WTC11 (cell line): ENCODE results near the gene ARPC2. TPM values are rescaled to one million over a fixed set of nuclear protein-coding genes. Genes with fewer than 3 reads are reported as not detected.

Source experiments
- ATAC-seq: fragments of 200-7000 bp; cut with Tn5 transposase; 2 replicates; pipeline ENCODE4 v1.10.0; 2021; ENCODE audit warnings: mild to moderate bottlenecking, moderate library complexity
- CTCF ChIA-PET: fragments of 300-600 bp; sonication (Branson Sonifier 250); formaldehyde crosslinking; loops from one replicate; lab custom pipeline; 2021; ENCODE audit warnings: antibody characterized with exemption; lab: Charles Lee
- POLR2A ChIA-PET: fragments of 350-600 bp; sonication (Branson Sonifier 250); formaldehyde crosslinking; loops from one replicate; lab custom pipeline; 2021; ENCODE audit warnings: antibody characterized with exemption; lab: Charles Lee
- DNase-seq: peaks from one replicate; pipeline ENCODE4 v3.0.0; 2021; ENCODE audit warnings: low spot score
- H3K27ac Mint-ChIP-seq: 2 replicates; pipeline ENCODE4 v1.8.0; 2021; ENCODE audit warnings: mixed read lengths
- H3K27me3 Mint-ChIP-seq: 2 replicates; pipeline ENCODE4 v1.8.0; 2021; ENCODE audit warnings: low read depth, mild to moderate bottlenecking, moderate library complexity, mixed read lengths
- H3K36me3 Mint-ChIP-seq: 2 replicates; pipeline ENCODE4 v1.8.0; 2021; ENCODE audit warnings: mixed read lengths
- H3K4me1 Mint-ChIP-seq: 2 replicates; pipeline ENCODE4 v1.8.0; 2022; ENCODE audit warnings: mixed read lengths
- H3K4me3 Mint-ChIP-seq: 2 replicates; pipeline ENCODE4 v1.8.0; 2021; ENCODE audit warnings: mild to moderate bottlenecking, moderate library complexity, mixed read lengths
- H3K9me3 Mint-ChIP-seq: 2 replicates; pipeline ENCODE4 v1.8.0; 2021; ENCODE audit warnings: mixed read lengths
- AFF4 ChIP-seq: sonication (generic); formaldehyde crosslinking; IDR thresholded peaks from 2 replicates; pipeline ENCODE4 v1.8.1; 2023; ENCODE audit warnings: mild to moderate bottlenecking, missing genetic modification reagents, borderline replicate concordance
- ATF2 ChIP-seq: sonication (generic); formaldehyde crosslinking; IDR thresholded peaks from 2 replicates; pipeline ENCODE4 v1.8.1; 2022; ENCODE audit warnings: low read depth, missing genetic modification reagents, borderline replicate concordance
- CBFB ChIP-seq: sonication (generic); formaldehyde crosslinking; IDR thresholded peaks from 2 replicates; pipeline ENCODE4 v1.8.1; 2022; ENCODE audit warnings: mild to moderate bottlenecking, low read depth, missing genetic modification reagents
- FOXK1 ChIP-seq: sonication (generic); formaldehyde crosslinking; IDR thresholded peaks from 2 replicates; pipeline ENCODE4 v1.8.0; 2022; ENCODE audit warnings: mild to moderate bottlenecking, moderate library complexity, missing genetic modification reagents
- NR3C1 ChIP-seq: sonication (generic); formaldehyde crosslinking; conservative IDR thresholded peaks from 2 replicates; pipeline ENCODE4 v1.8.1; 2023; ENCODE audit warnings: low read depth, mild to moderate bottlenecking, missing genetic modification reagents
- OVOL2 ChIP-seq: fragments of 250-450 bp; sonication (Bioruptor Pico); IDR thresholded peaks from 2 replicates; pipeline ENCODE4 v1.9.0; 2021; ENCODE audit warnings: mild to moderate bottlenecking, borderline replicate concordance
- ZBTB21 ChIP-seq: sonication (generic); formaldehyde crosslinking; IDR thresholded peaks from 2 replicates; pipeline ENCODE4 v1.8.1; 2023; ENCODE audit warnings: mild to moderate bottlenecking, missing genetic modification reagents, borderline replicate concordance
- ZNF138 ChIP-seq: sonication (generic); formaldehyde crosslinking; conservative IDR thresholded peaks from 2 replicates; pipeline ENCODE4 v1.8.1; 2022; ENCODE audit warnings: mild to moderate bottlenecking, moderate library complexity, missing genetic modification reagents
- ZNF532 ChIP-seq: fragments of 250-450 bp; sonication (Bioruptor Pico); IDR thresholded peaks from 2 replicates; pipeline ENCODE4 v1.9.0; 2021; ENCODE audit warnings: mild to moderate bottlenecking, borderline replicate concordance
- total RNA-seq: library from RNA; stranded (reverse); gene quantifications from 3 replicates; pipeline ENCODE4 v1.2.3, GENCODE V29; 2021
- TF ChIP-seq, protein P1 (sequence below): sonication (generic); formaldehyde crosslinking; conservative IDR thresholded peaks from 2 replicates; pipeline ENCODE4 v1.8.1; 2022; ENCODE audit warnings: mild to moderate bottlenecking, missing genetic modification reagents
- TF ChIP-seq, protein P2 (sequence below): sonication (generic); formaldehyde crosslinking; IDR thresholded peaks from 2 replicates; pipeline ENCODE4 v1.8.1; 2022; ENCODE audit warnings: mild to moderate bottlenecking, missing genetic modification reagents, moderate library complexity, borderline replicate concordance
- TF ChIP-seq, protein P3 (sequence below): sonication (generic); formaldehyde crosslinking; IDR thresholded peaks from 2 replicates; pipeline ENCODE4 v1.8.0; 2023; ENCODE audit warnings: missing genetic modification reagents, mild to moderate bottlenecking, borderline replicate concordance

The ARPC2 gene
- total RNA-seq, 1 experiment from 2014 or later: 184 TPM

DNA sequence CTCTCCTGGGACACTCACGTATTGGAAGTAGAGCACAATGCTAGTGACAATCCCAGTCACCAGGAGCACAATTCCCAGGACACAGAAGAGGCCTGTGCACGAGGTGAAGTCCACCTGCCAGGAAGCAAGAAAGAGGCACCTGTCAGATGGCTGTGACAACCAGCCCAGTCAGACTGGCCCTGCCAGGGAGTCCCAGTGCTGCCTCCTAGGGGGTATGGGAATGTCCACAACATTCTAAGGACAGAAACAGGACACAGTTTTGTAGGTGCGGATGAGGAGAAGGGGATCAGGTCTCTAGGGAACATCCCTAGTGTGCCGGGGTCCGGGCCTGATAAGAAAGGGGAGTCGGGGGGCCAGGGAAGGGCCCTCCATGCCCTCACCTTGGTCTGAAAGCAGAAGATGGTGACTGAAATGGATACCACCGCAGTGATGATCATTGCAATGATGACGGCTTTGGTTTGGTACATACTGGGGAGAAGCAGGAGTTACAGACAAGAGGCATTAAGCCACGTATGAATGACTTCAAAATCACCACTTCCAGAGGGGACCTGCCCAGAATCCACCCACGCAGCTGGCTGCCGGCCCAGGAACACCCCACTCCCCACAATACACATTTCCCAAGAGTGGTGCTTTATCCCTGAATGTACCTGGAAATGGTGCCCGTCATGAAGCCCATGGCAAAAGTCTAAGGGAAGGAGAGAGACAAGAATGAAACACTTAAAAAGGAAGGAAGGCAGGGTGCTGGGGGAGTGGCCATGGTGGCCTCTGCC is 60.2 kb downstream of the ARPC2 start:
- Mint-ChIP-seq H3K36me3 (peaks cover 23% of the 10 kb centered on the region), H3K27me3 (no peaks in the 10 kb centered on the region), H3K9me3 (no peaks in the 10 kb centered on the region), H3K4me3 (no peak overlapping the region), H3K27ac (no peak overlapping the region; the same call in 1 of the 2 replicates), H3K4me1 (peaks cover 2% of the 10 kb centered on the region; the same call in 1 of the 2 replicates)
- ChIA-PET POLR2A (no interaction called here), CTCF (interaction anchor here (1.2 kb wide), 1 partner anchor 16 kb away, joined by 3 read pairs; no protein-coding TSS in a partner anchor)
- TF ChIP-seq ATF2 (CRISPR knock-in tag): no peak
- no peak for DNase-seq
- ATAC-seq: no peak

DNA sequence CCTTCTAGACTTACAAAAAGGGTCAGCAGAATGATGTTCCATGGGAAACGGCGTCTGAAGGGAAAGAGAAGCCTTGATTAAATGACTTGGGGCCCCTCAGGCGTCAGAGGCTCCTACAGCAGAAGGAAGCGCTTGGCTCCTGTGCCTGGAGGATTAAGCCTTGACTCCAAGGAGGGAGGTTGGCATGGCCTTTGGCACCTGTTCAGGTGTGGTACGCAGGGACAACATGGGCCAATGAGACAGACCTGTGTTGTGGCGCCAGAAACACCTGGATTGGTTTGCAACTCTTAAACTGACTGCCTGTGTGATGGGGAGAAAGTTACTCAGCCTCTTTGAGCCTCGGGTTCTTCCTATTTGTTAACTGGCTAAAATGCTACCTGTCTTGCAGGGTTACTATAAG is 60.9 kb downstream of the ARPC2 start:
- ATAC-seq: no peak
- Mint-ChIP-seq H3K4me1 (no peaks in the 10 kb centered on the region; the same call in 1 of the 2 replicates), H3K27me3 (no peaks in the 10 kb centered on the region)
- DNase-seq: no peak
- TF ChIP-seq ZNF532 (CRISPR knock-in tag): no peak
- TF ChIP-seq, protein P1, sequence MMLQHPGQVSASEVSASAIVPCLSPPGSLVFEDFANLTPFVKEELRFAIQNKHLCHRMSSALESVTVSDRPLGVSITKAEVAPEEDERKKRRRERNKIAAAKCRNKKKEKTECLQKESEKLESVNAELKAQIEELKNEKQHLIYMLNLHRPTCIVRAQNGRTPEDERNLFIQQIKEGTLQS (CRISPR knock-in tag): no peak
- no peak for TF ChIP-seq NR3C1 (CRISPR knock-in tag)
- no peak for TF ChIP-seq FOXK1 (CRISPR knock-in tag)
- TF ChIP-seq, protein P2, sequence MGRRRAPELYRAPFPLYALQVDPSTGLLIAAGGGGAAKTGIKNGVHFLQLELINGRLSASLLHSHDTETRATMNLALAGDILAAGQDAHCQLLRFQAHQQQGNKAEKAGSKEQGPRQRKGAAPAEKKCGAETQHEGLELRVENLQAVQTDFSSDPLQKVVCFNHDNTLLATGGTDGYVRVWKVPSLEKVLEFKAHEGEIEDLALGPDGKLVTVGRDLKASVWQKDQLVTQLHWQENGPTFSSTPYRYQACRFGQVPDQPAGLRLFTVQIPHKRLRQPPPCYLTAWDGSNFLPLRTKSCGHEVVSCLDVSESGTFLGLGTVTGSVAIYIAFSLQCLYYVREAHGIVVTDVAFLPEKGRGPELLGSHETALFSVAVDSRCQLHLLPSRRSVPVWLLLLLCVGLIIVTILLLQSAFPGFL (CRISPR knock-in tag): no peak
- TF ChIP-seq ZNF138 (CRISPR knock-in tag): no peak
- TF ChIP-seq ZBTB21: no peak
- TF ChIP-seq, all 79 proteins: peak for 0
- Mint-ChIP-seq H3K27ac (no peak overlapping the region), H3K36me3 (peaks cover 23% of the 10 kb centered on the region), H3K9me3 (no peaks in the 10 kb centered on the region), H3K4me3 (no peak overlapping the region)
- ChIA-PET CTCF (no interaction called here), POLR2A (no interaction called here)

GRCh38 chr2:218278531-218279360 is 61.8 kb downstream of the ARPC2 start:
- H3K27ac Mint-ChIP-seq: no peak overlapping the region
- DNase-seq (no peak), ATAC-seq (no peak)
- CTCF ChIA-PET: no interaction called here
- H3K4me1 Mint-ChIP-seq: no peaks in the 10 kb centered on the region; the same call in 1 of the 2 replicates
- POLR2A ChIA-PET: no interaction called here
- no peaks in the 10 kb centered on the region for H3K9me3 Mint-ChIP-seq
- H3K27me3 Mint-ChIP-seq: no peaks in the 10 kb centered on the region
- no peak overlapping the region for H3K4me3 Mint-ChIP-seq
- peaks cover 21% of the 10 kb centered on the region for H3K36me3 Mint-ChIP-seq
- TF ChIP-seq CBFB (CRISPR knock-in tag) (no peak), AFF4 (CRISPR knock-in tag) (no peak), OVOL2 (no peak)
- TF ChIP-seq, protein P3, sequence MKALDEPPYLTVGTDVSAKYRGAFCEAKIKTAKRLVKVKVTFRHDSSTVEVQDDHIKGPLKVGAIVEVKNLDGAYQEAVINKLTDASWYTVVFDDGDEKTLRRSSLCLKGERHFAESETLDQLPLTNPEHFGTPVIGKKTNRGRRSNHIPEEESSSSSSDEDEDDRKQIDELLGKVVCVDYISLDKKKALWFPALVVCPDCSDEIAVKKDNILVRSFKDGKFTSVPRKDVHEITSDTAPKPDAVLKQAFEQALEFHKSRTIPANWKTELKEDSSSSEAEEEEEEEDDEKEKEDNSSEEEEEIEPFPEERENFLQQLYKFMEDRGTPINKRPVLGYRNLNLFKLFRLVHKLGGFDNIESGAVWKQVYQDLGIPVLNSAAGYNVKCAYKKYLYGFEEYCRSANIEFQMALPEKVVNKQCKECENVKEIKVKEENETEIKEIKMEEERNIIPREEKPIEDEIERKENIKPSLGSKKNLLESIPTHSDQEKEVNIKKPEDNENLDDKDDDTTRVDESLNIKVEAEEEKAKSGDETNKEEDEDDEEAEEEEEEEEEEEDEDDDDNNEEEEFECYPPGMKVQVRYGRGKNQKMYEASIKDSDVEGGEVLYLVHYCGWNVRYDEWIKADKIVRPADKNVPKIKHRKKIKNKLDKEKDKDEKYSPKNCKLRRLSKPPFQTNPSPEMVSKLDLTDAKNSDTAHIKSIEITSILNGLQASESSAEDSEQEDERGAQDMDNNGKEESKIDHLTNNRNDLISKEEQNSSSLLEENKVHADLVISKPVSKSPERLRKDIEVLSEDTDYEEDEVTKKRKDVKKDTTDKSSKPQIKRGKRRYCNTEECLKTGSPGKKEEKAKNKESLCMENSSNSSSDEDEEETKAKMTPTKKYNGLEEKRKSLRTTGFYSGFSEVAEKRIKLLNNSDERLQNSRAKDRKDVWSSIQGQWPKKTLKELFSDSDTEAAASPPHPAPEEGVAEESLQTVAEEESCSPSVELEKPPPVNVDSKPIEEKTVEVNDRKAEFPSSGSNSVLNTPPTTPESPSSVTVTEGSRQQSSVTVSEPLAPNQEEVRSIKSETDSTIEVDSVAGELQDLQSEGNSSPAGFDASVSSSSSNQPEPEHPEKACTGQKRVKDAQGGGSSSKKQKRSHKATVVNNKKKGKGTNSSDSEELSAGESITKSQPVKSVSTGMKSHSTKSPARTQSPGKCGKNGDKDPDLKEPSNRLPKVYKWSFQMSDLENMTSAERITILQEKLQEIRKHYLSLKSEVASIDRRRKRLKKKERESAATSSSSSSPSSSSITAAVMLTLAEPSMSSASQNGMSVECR: no peak
